Thyroid gland (tissue), 4 donors: Measurements from ENCODE around the gene ARFGEF3. TPM values are rescaled to one million over a fixed set of nuclear protein-coding genes. Genes with fewer than 3 reads are reported as not detected.

ENCODE experiments used
- DNase-seq, 2 donors: peaks; one replicate each; pipeline ENCODE4 v3.0.0-alpha.2; 2019
- H3K27ac ChIP-seq, 3 donors: fragments of 200-600 bp; sonication (generic); 1 replicate in 2 of 3; 2 replicates in 1 of 3; pipeline ENCODE4 v1.5.1; 2016 to 2019; ENCODE audit warnings: mild to moderate bottlenecking in 1 of 3, moderate library complexity in 1 of 3
- H3K27me3 ChIP-seq: fragments of 200-600 bp; sonication (generic); one replicate; pipeline ENCODE4 v1.5.1; 2019
- H3K36me3 ChIP-seq, 2 donors: fragments of 200-600 bp; sonication (generic); one replicate each; pipeline ENCODE4 v1.5.1; 2016 to 2019
- H3K4me1 ChIP-seq, 2 donors: fragments of 200-600 bp; sonication (generic); one replicate each; pipeline ENCODE4 v1.5.1; 2017 to 2019
- H3K4me3 ChIP-seq, 3 donors: fragments of 200-600 bp; sonication (generic); replicated peaks in 1 of 3; 1 replicate in 2 of 3; 2 replicates in 1 of 3; pipeline ENCODE4 v1.5.1; 2016; ENCODE audit warnings: mild to moderate bottlenecking in 1 of 3
- H3K9me3 ChIP-seq: fragments of 200-600 bp; sonication (generic); one replicate; pipeline ENCODE4 v1.5.1; 2017
- POLR2A ChIP-seq, 2 donors: fragments of 450-650 bp; IDR thresholded peaks; one replicate each; pipeline ENCODE4 v1.6.1; 2017; ENCODE audit warnings: antibody characterized with exemption in 2 of 2, mild to moderate bottlenecking in 2 of 2, moderate library complexity in 1 of 2
- WGBS, 2 donors: methylation state at CpG; one replicate each; pipeline ENCODE4 v1.1.5; 2017; 5-methylcytosine and 5-hydroxymethylcytosine counted together
- intact Hi-C: fragments of 100-400 bp; cut with DNase I; formaldehyde crosslinking; loops from one replicate; pipeline ENCODE4 v1.15.1; 2023
- total RNA-seq, 4 donors: library from RNA; depleted of rRNA; stranded (reverse); fragments of >200 nt; gene quantifications; one replicate each; pipeline ENCODE4 v1.2.3, GENCODE V29; 2016
- TF ChIP-seq, protein P1 (sequence below), 6 experiments: fragments of 200-600 bp in 3 of 6; fragments of 450-650 bp in 3 of 6; sonication (generic) in 3 of 6; IDR thresholded peaks; one replicate each; pipeline ENCODE4 v1.5.1; 2016 to 2019; ENCODE audit warnings: antibody characterized with exemption in 6 of 6, mild to moderate bottlenecking in 2 of 6, inconsistent platforms in 1 of 6, moderate library complexity in 1 of 6

ARFGEF3 gene
- total RNA-seq, 4 donors from 2014 or later = 2.4 to 7.2 (median 4.4) TPM

DNA sequence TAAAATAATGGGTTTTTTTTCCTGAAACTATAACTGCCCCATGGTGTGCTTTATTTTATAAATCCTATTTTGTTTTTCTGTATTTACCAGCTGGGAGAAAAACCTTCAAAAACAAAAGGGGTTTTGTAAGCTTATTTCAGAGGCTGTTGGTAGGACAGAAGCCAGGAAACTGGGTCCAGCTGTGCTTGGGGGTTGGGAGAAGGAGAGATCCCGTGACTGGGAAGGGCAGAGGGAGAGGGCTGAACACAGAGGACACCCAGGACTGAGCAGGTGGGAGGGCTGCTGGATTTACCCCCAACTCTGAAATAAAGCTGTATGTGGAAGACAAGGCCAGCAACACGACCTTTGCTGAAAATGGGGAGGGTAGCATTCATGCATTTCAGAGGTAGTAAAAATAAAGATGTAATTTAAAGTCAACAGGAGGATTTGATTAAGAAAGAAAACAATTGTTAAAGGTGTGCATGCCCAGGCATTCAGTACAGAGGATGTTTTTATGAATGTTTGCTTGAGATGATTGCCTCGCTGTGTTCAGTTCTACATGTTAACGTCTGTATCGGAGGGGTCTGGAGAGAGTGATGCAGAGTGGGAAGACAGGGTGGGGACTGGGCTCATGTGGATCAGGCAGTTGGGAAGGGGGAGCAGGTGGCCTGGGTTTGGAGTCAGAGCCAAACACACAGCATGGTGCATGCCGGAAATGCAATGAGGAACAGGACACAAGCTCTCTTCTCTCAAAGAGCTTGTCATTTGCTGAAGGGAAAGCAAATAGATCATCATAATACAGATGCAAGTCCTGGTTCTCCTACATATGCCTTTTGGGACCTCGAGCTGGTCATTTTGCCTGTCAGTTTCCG lies 21.4 kb downstream of the ARFGEF3 start:
- TF ChIP-seq, protein P1, sequence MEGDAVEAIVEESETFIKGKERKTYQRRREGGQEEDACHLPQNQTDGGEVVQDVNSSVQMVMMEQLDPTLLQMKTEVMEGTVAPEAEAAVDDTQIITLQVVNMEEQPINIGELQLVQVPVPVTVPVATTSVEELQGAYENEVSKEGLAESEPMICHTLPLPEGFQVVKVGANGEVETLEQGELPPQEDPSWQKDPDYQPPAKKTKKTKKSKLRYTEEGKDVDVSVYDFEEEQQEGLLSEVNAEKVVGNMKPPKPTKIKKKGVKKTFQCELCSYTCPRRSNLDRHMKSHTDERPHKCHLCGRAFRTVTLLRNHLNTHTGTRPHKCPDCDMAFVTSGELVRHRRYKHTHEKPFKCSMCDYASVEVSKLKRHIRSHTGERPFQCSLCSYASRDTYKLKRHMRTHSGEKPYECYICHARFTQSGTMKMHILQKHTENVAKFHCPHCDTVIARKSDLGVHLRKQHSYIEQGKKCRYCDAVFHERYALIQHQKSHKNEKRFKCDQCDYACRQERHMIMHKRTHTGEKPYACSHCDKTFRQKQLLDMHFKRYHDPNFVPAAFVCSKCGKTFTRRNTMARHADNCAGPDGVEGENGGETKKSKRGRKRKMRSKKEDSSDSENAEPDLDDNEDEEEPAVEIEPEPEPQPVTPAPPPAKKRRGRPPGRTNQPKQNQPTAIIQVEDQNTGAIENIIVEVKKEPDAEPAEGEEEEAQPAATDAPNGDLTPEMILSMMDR (IDR thresholded peaks at IDR 0.05) = no peak
- no peak for TF ChIP-seq POLR2A (IDR thresholded peaks at IDR 0.05)
- intact Hi-C loops = no loop called here

DNA sequence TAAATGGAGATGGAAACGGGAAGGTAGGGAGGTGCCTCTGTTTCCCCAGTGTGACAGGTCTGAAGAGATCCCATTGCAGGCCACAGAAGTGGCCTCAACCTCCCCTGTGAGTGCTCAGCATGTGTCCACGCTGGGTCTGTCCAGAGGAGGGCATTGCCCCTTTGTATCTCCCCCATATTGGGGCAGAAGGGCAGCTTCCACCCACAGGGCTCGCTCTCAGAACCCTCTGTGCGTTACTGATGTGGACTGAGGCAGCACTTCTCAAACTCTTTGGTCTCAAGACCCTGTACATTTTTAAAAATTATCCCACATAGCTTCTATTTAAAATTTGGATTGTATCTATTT lies 22.0 kb downstream of the ARFGEF3 start:
- no peaks in the 10 kb centered on the region for H3K9me3 ChIP-seq
- no peaks in the 10 kb centered on the region for H3K36me3 ChIP-seq
- H3K27ac ChIP-seq = no peak overlapping the region
- no peaks in the 10 kb centered on the region for H3K4me1 ChIP-seq
- H3K4me3 ChIP-seq = no peak overlapping the region
- TF ChIP-seq POLR2A (IDR thresholded peaks at IDR 0.05) = no peak
- TF ChIP-seq, protein P1 (IDR thresholded peaks at IDR 0.05) = no peak
- WGBS, 2 donors = 94 to 97% methylated on average over 4 of the region's 4 CpGs
- H3K27me3 ChIP-seq = no peaks in the 10 kb centered on the region
- intact Hi-C loops = no loop called here
- no peak for DNase-seq

More for the DNA sequence above, 21.4 kb downstream of the ARFGEF3 start:
- H3K36me3 ChIP-seq = no peaks in the 10 kb centered on the region
- WGBS, 2 donors = 78 to 82% methylated on average over 8 of the region's 8 CpGs
- no peaks in the 10 kb centered on the region for H3K4me1 ChIP-seq
- no peak overlapping the region for H3K4me3 ChIP-seq
- H3K27me3 ChIP-seq = no peaks in the 10 kb centered on the region
- no peak overlapping the region for H3K27ac ChIP-seq
- H3K9me3 ChIP-seq = no peaks in the 10 kb centered on the region
- DNase-seq = no peak

GRCh38 chr6:138184230-138184629 lies 22.5 kb downstream of the ARFGEF3 start:
- 92 to 93% methylated on average over 3 of the region's 3 CpGs for WGBS, 2 donors
- no peak for DNase-seq

GRCh38 chr6:138187156-138187555 lies 25.4 kb downstream of the ARFGEF3 start:
- WGBS, 2 donors = 69 to 94% methylated on average over 2 to 4 of the region's 4 CpGs
- DNase-seq = no peak
- Histone ChIP-seq H3K27me3 (no peaks in the 10 kb centered on the region), H3K4me3 (no peak overlapping the region), H3K27ac (no peak overlapping the region), H3K4me1 (no peaks in the 10 kb centered on the region), H3K9me3 (no peaks in the 10 kb centered on the region), H3K36me3 (no peaks in the 10 kb centered on the region)
- intact Hi-C loops = no loop called here
- TF ChIP-seq, protein P1 (IDR thresholded peaks at IDR 0.05) = no peak
- no peak for TF ChIP-seq POLR2A (IDR thresholded peaks at IDR 0.05)

More at GRCh38 chr6:138184230-138184629, 22.5 kb downstream of the ARFGEF3 start:
- Histone ChIP-seq H3K27ac (no peak overlapping the region), H3K4me3 (no peak overlapping the region), H3K9me3 (no peaks in the 10 kb centered on the region), H3K36me3 (no peaks in the 10 kb centered on the region), H3K27me3 (no peaks in the 10 kb centered on the region), H3K4me1 (no peaks in the 10 kb centered on the region)
- intact Hi-C loops = no loop called here
- TF ChIP-seq POLR2A (IDR thresholded peaks at IDR 0.05) = no peak
- TF ChIP-seq, protein P1 (IDR thresholded peaks at IDR 0.05) = no peak

- intact Hi-C loops = no loop called here
- Histone ChIP-seq H3K27me3 (no peaks in the 10 kb centered on the region), H3K4me3 (no peak overlapping the region), H3K36me3 (no peaks in the 10 kb centered on the region), H3K9me3 (no peaks in the 10 kb centered on the region), H3K27ac (no peak overlapping the region), H3K4me1 (no peaks in the 10 kb centered on the region)
- no peak for DNase-seq
- WGBS, 2 donors = 37 to 48% methylated on average over 5 of the region's 5 CpGs
- TF ChIP-seq POLR2A (IDR thresholded peaks at IDR 0.05) = no peak
These were observed 26.7 kb downstream of the ARFGEF3 start for GRCh38 chr6:138188278-138188941.
